ENCODE measurements around the gene L3MBTL4.

DNA sequence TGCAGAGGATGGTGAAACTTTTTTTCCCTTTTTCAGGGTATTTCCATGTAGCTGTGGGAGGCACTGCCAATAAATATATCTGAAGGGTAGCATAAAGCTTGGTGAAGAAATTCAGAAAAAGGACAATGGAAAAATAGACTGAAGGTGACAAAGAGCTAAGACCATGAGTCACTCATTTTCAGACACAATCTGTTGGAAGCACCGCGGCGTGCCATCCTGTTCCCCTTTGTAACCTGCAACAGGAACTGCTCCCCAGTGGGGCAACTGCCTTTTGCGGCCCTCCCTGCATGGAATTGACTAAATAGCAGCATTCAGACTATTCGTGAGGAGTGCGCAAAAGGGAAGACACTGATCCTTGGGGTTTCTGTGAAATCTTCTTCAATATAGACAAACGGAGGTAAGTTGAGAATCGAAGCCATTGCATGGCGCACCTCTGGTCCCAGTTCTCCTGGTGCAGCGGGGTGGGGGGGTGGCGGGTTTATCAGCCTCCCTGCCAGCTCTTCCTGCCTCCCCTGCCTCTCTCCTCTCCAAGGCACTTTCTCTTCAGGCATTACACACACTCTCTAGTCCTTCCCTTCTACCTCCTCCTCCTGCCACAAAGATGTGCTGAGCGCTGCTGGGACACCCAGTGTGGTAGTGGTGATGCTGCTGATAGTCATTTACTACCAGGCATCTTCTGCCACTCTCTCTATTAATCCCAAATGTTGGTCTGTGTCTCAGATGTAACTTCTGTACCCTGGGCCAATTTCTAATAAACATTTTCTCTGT lies 393.2 kb downstream of the L3MBTL4 start:
- TF ChIP-seq, protein P1, sequence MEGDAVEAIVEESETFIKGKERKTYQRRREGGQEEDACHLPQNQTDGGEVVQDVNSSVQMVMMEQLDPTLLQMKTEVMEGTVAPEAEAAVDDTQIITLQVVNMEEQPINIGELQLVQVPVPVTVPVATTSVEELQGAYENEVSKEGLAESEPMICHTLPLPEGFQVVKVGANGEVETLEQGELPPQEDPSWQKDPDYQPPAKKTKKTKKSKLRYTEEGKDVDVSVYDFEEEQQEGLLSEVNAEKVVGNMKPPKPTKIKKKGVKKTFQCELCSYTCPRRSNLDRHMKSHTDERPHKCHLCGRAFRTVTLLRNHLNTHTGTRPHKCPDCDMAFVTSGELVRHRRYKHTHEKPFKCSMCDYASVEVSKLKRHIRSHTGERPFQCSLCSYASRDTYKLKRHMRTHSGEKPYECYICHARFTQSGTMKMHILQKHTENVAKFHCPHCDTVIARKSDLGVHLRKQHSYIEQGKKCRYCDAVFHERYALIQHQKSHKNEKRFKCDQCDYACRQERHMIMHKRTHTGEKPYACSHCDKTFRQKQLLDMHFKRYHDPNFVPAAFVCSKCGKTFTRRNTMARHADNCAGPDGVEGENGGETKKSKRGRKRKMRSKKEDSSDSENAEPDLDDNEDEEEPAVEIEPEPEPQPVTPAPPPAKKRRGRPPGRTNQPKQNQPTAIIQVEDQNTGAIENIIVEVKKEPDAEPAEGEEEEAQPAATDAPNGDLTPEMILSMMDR (IDR thresholded peaks at IDR 0.05): no peak
- TF ChIP-seq EP300 (IDR thresholded peaks at IDR 0.05): no peak

Data from upper lobe of left lung (tissue), 4 donors.